ENCODE data around the gene CDC20.
"Not testable (repeated sequence)": the region's sequence is repeated elsewhere in the genome, so short reads cannot be mapped to it uniquely, and the experiment has no call there.

Gene CDC20

DNA sequence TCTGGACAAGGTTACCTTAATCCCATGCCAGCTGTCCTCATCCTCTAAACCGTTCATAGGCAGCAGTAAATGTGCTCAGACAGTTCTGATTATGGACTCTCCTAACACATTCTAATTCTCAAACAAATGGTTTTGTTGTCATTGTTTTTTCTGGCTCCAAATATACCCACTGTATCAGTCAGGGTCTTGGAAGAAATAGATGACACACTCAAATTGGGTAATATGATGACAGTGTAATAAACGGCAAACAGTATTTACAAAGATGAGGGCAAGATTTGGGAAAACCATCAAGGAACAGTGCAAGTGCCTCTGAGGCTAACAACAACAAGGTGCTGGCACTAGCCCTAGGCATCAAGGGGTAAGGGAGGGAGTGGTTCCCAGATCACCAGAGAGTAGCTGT is 4.3 kb upstream of the CDC20 start:
- H3K4me3 ChIP-seq (ENCODE audit: low read depth, low read length) = no peak overlapping the region

DNA sequence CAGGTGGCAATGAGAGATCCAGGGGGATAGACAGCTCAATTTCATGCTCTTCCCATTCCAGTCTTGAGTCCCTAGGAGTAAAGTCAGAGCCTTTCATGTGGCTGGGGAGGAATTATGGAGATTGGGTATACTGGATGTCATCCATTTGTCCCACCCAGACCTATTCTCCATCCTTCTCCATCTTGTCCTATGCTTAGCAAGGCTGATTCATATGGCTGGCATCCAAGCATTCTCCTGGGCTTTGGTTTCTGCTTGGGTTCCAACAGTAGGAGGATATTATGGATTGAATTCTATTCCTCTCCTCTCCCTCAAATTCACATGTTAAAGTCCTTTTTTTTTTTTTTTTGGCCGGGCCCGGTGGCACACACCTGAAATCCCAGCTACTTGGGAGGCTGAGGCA is 3.8 kb upstream of the CDC20 start:
- H3K4me3 ChIP-seq (ENCODE audit: low read depth, low read length) = no peak overlapping the region

GRCh38 chr1:43357251-43357650 is 1.5 kb upstream of the CDC20 start:
- no peak overlapping the region for H3K4me3 ChIP-seq (ENCODE audit: low read depth, low read length)

DNA sequence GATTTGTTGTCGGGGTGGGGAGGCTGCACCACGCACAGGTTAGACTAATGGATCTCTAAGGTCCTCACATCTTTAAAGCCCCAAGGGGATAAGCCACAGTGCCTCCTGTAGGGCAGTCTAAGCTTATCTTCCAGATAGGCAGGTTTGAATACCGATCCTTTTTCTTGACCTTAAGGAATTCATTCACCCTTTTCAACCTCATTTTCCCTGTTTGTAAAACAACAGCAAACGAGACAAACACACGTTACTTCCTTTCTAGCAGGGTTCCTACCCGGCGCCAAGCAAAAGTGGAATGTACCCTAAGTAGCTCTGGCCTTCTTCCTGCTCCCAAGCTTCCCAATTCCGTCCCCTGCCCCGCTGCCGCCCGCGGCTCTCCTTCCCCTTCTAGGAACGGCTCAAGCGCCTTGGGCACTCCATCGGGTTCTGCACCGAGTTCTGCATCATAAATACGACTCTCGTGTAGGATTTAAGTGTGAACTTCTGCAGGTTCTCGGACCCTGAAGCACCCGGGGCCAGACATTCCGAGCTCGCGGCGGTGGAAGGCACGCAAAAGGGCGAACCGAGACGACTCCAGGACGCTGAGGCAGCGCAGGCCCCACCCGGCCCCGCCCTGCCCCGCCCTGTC is 548 bp upstream of the CDC20 start:
- peak overlapping the region; percentile 82 for H3K4me3 ChIP-seq (ENCODE audit: low read depth, low read length)

DNA sequence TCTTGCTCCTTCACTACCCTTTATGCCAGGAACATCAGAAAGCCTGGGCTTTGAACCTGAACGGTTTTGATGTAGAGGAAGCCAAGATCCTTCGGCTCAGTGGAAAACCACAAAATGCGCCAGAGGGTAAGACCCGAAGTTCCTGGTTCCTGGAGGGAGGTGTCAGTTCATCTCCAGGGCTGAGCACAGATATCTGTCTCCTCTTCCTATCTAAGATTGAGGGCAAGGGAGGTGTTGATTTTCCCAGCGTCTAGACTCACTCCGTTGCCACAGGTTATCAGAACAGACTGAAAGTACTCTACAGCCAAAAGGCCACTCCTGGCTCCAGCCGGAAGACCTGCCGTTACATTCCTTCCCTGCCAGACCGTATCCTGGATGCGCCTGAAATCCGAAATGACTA is 915 bp downstream of the CDC20 start:
- peak overlapping the region; percentile 87 for H3K4me3 ChIP-seq (ENCODE audit: low read depth, low read length)

- H3K4me3 ChIP-seq (ENCODE audit: low read depth, low read length) = no peak overlapping the region
Observed at GRCh38 chr1:43360616-43361015, 1.8 kb downstream of the CDC20 start.

DNA sequence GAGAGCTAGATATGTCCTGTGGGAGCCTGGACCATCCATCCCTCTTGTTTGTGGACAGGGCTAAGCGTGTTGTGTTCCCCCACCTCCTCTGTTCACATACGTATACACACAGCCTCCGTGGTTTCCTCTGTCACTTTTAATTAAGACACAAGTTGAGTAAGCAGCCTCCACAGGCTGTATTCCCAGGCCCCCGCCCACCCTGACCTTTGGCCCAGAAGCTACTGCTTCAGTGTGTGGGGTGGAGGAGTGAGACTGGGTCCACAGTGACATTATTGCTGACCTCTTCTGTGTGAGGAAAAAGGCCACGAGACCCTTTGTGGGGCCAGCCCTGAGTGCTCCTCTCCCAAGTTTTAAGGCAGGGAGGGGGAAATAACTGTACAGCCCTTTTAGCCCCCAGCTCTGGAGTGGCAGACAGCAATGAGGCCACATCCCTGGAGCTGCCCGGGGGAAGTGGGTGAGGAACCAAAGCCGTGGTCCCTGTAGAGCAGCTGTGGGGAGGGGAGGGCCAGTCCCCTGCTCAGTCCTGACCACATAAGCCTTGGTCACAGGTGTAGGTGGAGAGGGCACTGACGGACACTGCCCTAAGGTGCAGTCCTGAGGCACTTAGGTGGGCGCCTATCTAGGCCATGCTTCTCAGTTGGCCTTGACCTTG is 4.6 kb downstream of the CDC20 start:
- H3K4me3 ChIP-seq (ENCODE audit: low read depth, low read length) = no peak overlapping the region

- H3K4me3 ChIP-seq (ENCODE audit: low read depth, low read length) = no peak overlapping the region
Observed at GRCh38 chr1:43363935-43364525, 5.2 kb downstream of the CDC20 start.

GRCh38 chr1:43365678-43366077 is 6.9 kb downstream of the CDC20 start:
- H3K4me3 ChIP-seq (ENCODE audit: low read depth, low read length) = no peak overlapping the region

- H3K4me3 ChIP-seq (ENCODE audit: low read depth, low read length) = no peak overlapping the region
Observed at GRCh38 chr1:43366179-43366578, 7.4 kb downstream of the CDC20 start.

DNA sequence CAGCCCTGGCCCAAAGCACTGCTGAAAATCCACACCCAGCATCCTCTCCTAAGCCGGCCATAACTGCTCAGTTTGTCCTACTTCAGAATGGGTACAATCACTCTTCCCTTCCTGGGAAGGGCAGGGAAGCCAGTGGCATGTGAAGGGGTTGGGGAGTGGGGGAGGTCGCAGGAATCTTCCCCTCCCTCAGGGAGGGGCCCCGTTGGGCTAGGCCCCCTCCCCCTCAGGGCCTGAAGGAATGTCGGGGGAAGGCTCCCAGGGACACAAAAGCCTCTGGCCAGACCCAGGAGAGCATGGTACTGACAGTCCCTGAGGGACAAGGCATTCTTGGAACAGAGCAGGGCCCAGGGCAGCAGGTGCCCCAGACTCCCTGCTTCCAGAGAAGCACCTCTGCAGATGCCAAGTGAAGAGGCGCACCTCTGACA is 7.8 kb downstream of the CDC20 start:
- peak overlapping the region; percentile 72 for H3K4me3 ChIP-seq (ENCODE audit: low read depth, low read length)

GRCh38 chr1:43367026-43367903 is 8.5 kb downstream of the CDC20 start:
- peak overlapping the region; percentile 72 for H3K4me3 ChIP-seq (ENCODE audit: low read depth, low read length)

DNA sequence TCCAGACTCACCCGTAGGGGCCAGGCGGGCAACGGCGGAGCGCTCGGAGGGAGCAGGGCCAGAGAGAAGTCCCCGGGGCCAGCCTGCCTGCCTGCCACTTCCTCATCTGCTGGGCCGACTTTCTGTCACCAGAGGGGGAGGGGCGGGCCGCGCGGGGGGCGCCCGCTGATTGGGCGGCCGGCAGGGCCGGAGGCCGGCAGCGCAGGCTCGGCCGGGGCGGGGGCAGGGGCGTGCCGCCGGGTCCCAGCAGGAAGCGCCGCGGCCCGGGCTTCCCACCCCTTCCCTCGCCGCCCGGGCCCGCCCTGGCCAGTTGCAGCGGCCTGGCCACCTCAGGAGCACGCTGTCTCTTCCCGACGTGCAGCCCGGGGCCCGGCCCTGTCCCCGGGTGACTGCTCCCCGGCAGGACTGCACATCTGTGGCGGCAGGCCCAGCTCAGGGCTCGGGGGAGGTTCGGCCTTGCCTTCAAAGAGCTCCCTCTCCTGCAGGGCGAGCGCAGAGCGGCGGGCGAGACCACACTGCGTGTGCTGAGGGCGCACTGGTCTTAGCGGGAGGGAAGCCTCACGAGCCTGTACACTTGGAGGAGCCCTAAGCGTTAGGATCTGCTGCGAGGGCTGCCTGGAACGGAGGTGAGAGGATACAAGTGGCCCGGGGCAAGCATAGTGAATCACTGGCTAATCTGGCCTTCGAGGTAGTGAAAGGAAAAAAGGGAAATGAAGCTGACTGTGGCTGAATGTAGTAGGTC is 9.3 kb downstream of the CDC20 start, which contains the start of gene ELOVL1:
Gene ELOVL1 (minus strand): TSS at position 108 of the 742 bp plus-strand sequence. CDS start 2,402 bp downstream, outside the sequence.
- H3K4me3 ChIP-seq (ENCODE audit: low read depth, low read length) = peak within 1 kb of the TSS; percentile 72

GRCh38 chr1:43368646-43369020 is 9.9 kb downstream of the CDC20 start:
- peak overlapping the region; percentile 39 for H3K4me3 ChIP-seq (ENCODE audit: low read depth, low read length)

GRCh38 chr1:43369779-43370178 is 11.0 kb downstream of the CDC20 start:
- not testable (repeated sequence) for H3K4me3 ChIP-seq (ENCODE audit: low read depth, low read length)

DNA sequence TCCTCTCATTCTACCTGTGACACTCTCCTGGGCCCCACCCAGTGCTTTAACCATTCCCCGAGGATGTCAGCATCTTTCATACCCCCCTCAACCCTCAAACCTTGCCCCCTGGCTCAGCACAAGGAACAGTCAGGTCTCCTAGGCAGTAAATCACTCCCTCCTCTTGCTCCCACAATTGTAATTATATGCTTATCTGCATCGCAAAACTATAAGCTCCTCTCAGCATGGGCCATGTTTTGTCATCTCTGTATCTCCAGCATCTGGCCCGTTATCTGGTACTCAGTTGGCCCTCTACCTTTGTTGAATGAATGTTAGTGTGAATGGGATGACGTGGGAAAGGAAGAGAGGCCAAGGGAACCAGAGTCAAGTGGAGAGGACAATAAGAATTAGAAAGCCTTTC is 11.8 kb downstream of the CDC20 start:
- H3K4me3 ChIP-seq (ENCODE audit: low read depth, low read length) = no peak overlapping the region

DNA sequence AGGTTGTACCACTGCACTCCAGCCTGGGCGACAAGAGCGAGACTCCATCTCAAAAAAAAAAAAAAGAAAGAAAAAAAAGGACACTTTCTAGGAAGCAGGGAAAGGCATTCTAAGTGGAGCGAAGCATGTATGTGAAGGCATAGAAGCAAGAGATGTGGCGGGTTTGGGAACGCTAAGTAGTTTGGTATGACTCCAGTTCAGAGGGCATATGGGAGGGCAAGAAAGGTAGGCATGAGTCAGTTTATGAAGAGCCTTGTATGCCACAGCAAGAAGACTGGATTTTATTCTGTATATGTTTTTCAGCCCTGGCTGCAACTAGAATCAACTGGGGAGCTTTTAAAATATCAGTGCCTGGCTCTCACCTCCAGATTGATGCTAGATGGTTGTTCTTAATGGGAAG is 13.4 kb downstream of the CDC20 start:
- H3K4me3 ChIP-seq (ENCODE audit: low read depth, low read length) = no peak overlapping the region

DNA sequence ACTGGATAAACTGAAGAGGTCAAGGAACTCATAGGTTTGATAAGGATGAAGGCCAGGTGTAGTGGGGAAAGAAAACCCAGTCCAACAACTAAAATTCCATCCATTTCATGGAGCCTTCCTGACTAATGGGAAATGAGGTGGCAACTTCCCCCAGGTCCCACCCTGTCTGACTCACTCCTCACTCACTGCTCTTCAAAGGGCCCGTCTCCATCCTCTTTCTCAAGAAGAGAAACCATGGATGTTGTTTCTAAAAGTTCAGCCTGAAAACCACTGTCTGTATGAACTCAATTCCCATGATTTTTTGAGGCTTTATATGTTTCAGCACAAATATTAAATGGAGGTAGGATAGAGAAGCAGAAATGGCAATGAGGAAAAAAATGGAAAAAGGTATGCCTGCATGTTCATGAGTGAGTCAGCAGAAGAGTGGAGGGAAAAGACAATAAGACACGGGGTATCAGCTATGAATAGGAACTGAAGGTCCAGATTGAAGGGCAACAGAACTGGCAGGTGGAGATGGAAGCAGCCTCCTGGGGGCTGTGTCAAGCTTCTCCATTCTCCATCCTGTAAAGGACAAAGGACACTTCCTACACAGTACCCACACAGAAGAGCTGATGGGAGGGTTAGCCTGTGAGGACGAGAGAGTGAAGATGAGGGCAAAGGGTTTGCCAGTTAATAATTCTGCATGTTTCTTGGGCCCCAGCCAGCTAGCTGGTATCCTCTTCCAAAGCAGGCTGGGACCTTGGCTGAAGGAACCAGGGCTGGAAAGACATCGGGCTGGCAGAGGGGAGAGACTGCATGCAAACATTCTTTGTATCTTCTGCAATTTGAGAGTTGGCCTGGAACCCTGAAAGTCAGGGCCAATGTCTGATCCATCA is 14.5 kb downstream of the CDC20 start:
- no peak overlapping the region for H3K4me3 ChIP-seq (ENCODE audit: low read depth, low read length)

GRCh38 chr1:43376723-43377235 is 18.0 kb downstream of the CDC20 start:
- no peak overlapping the region for H3K4me3 ChIP-seq (ENCODE audit: low read depth, low read length)

DNA sequence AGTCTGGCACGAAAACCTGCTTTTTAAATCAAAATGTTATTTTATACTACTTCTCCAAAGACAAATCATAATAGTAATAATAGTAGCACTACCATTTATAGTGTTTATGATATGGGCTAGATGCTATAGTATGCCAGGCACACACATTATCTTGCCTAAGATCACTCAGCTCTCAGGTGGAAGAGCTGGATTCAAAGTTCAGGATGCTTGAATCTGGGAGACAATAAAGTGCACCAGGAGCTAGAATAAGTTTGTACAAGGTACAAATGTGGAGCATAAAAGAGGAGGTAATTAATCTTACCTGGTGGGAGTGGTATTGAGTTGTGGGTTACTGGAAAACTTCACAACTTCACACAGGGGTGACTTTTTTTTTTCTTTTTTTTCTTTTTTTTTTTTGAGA is 19.1 kb downstream of the CDC20 start:
- no peak overlapping the region for H3K4me3 ChIP-seq (ENCODE audit: low read depth, low read length)
